ENCODE measurements around the gene GPD1L.
"Not testable (repeated sequence)": the region's sequence is repeated elsewhere in the genome, so short reads cannot be mapped to it uniquely, and the experiment has no call there.

Gene GPD1L

GRCh38 chr3:32106132-32106928 is at the start of gene GPD1L:
Gene GPD1L (plus strand): TSS chr3:32106620. CDS start chr3:32106712, 92 bp downstream.
- peak; percentile 49 for DNase-seq

GRCh38 chr3:32058465-32058864 is 48.0 kb upstream of the GPD1L start:
- not testable (repeated sequence) for DNase-seq

- DNase-seq, result no peak
Observed at GRCh38 chr3:32062950-32063582, 43.4 kb upstream of the GPD1L start.

- no peak for DNase-seq
Observed at GRCh38 chr3:32066686-32067085, 39.7 kb upstream of the GPD1L start.

- DNase-seq, result not testable (repeated sequence)
Observed at GRCh38 chr3:32074194-32074593, 32.2 kb upstream of the GPD1L start.

GRCh38 chr3:32076566-32076965 is 29.9 kb upstream of the GPD1L start:
- no peak for DNase-seq

- no peak for DNase-seq
Observed at GRCh38 chr3:32077260-32078084, 28.9 kb upstream of the GPD1L start.

- no peak for DNase-seq
Observed at GRCh38 chr3:32078085-32078634, 28.3 kb upstream of the GPD1L start.

GRCh38 chr3:32078864-32079263 is 27.6 kb upstream of the GPD1L start:
- DNase-seq, result no peak

- DNase-seq, result no peak
Observed at GRCh38 chr3:32082721-32083120, 23.7 kb upstream of the GPD1L start.

- DNase-seq, result no peak
Observed at GRCh38 chr3:32083702-32084270, 22.6 kb upstream of the GPD1L start.

GRCh38 chr3:32084870-32085269 is 21.6 kb upstream of the GPD1L start:
- no peak for DNase-seq

GRCh38 chr3:32086464-32086863 is 20.0 kb upstream of the GPD1L start:
- no peak for DNase-seq

GRCh38 chr3:32089476-32089875 is 16.9 kb upstream of the GPD1L start:
- DNase-seq, result no peak

- no peak for DNase-seq
Observed at GRCh38 chr3:32093204-32093603, 13.2 kb upstream of the GPD1L start.

GRCh38 chr3:32095431-32095830 is 11.0 kb upstream of the GPD1L start:
- DNase-seq, result no peak

GRCh38 chr3:32097768-32098167 is 8.7 kb upstream of the GPD1L start:
- no peak for DNase-seq

GRCh38 chr3:32098528-32098927 is 7.9 kb upstream of the GPD1L start:
- DNase-seq, result no peak

GRCh38 chr3:32100465-32100864 is 6.0 kb upstream of the GPD1L start:
- no peak for DNase-seq

- DNase-seq, result no peak
Observed at GRCh38 chr3:32102289-32102688, 4.1 kb upstream of the GPD1L start.

- DNase-seq, result no peak
Observed at GRCh38 chr3:32104492-32104891, 1.9 kb upstream of the GPD1L start.

GRCh38 chr3:32105291-32106131 is 909 bp upstream of the GPD1L start:
- no peak for DNase-seq

Measured in NCI-H1694 treated with DMSO at 0.1 percent for 48 hours (cell line).